Dermis blood vessel endothelial cell (primary cell): Measurements from ENCODE around the gene CSMD2. TPM values are rescaled to one million over a fixed set of nuclear protein-coding genes. Genes with fewer than 3 reads are reported as not detected.

Source experiments
- DNase-seq: peaks from one replicate; pipeline ENCODE4 v3.0.0; 2010
- total RNA-seq: library from RNA; depleted of rRNA; stranded (reverse); fragments of >200 nt; gene quantifications from 2 replicates; pipeline ENCODE4 v1.2.3, GENCODE V29; 2014

CSMD2 gene
- total RNA-seq, 1 donor from 2014 or later, result under 0.01 TPM

DNA sequence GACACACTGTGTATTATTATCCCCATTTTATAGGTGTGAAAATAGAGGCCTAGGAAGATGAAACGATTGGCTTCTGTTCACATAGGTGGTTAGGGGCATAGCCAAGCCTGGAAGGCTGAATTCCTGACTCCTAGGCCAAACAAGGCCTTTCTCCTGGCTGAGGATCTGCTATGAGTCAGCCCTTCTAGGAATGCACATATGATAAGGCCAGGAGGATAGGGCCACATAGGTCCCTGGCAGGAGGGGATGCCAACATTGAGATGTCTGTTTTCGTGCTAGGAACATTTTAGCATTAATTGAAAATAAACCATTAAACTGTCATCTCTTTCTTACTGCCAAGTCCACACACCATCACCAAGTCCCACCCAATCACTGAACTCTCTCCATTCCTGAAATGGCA lies 9.2 kb downstream of the CSMD2 start:
- no peak for DNase-seq

DNA sequence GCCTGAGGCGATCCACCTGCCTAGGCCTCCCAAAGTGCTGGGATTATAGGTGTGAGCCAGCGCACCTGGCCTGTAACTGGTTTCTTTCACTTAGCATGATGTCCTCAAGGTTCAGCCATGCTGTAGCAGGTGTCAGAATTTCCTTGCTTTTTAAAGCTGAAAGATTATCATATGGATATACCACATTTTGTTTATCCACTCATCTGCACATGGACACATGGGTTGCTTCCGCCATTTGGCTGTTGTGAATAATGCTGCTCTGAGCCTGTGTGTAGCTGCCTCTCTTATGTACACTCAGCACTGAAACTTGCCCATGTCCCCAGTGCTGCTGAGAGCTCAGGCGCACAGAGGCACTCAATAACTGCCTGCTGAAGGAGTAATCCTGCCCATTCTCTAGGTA lies 11.8 kb downstream of the CSMD2 start:
- no peak for DNase-seq

DNA sequence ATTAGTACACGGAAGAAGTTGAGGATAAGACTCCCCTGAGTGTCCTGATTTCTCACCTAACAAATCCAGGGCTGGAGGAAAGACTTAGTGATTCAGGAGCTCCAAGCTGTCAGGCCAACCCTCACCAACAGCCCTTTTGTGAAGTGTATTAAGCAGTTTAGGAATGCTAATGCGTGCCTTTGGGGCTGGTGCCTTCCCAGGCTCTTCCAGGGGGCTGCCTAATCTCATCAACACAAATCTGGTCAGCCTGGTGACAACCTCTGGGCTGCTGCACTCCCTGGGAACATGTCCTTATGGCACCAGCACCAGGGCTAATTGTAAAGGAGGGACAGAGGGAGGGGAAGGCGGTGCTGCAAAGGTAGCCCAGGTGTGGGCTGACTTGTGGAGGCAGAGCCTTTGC lies 15.5 kb downstream of the CSMD2 start:
- no peak for DNase-seq

DNA sequence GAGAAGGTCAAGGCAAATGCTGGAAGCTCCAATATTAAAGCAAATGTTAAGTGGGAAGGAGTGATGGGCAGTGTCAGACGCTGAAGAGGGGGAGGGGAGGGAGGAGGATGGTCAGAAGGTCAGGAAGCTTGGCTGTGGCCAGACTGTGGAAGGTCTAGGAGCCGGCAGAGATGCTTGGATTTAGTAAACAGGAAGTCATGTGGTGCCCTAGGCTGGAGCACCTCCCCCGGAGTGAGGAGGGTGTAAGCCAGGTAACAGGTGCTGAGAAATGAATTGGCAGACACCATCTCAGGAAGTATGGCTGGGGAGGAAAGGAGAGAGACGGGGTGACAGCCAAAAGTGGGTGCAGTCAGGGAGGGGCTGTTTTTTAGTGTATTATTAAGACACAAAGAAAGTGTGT lies 17.7 kb downstream of the CSMD2 start:
- no peak for DNase-seq

DNA sequence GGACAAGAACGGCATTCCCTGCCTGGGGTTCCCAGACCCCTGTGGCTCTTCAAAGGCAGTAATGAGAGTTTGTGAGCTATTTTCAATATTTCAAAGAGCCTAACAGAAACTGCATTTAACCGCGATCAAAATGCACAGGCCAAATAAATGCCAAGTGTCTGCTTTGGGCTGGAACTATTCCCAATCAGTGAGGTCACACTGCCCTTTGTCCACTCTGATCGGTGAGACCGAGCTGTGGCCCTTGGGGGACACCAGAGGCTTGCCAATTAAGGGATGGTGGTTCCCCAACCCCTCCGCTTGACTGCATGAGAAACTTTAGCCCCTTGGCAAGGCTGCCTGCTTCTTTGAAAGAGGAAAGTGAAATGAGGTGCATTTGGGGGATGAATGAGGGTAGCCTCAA lies 20.3 kb downstream of the CSMD2 start:
- DNase-seq, result no peak

DNA sequence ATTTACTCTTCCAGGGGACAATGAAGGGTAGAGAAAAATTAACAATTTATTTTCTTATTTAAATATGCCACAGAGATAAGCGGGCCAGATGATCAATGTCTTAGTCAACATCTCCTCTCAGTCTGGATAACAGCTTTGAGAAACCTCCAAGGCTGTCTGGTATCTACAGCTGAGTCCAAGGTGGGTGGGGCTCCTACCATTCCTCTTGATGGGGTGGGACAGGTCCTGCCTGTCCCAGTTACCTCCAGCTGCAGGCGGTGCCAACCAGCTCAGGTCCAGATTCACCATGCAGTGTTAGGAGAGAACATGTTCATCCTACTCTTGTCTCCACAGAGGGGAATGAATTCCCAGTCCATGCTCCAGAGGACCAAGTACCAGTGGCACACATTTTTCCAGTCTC lies 21.1 kb downstream of the CSMD2 start:
- no peak for DNase-seq

DNA sequence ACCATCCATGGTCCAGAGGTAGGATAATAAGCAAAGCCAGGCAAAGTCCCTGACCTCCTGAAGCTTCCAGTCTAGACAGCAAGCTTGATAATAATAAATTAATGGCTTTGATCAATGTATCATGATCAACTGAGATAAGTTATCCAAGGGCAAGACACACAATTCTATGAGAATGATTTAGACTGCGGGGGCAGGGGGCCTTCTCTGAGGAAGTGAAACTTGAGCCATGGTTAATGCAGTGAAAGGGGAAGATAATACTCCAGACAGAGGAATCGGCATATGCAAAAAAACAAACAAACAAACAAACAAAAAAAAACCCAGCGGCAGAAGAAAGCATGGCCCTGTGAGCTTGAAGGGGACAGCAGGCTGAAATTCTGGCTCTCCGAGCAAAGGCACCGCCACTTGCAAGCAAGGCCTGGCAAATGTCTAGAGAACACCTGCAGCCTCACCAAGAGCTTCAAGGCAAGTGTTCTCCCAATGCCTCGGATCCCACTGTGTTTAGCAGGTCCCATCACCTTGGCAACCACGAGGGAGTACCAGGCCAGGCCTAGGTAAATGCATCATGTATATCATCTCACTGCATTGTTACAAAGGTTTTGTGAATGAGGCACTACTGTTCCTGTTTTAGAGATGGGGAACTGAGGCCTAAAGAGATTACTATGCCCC lies 24.9 kb downstream of the CSMD2 start:
- no peak for DNase-seq

DNA sequence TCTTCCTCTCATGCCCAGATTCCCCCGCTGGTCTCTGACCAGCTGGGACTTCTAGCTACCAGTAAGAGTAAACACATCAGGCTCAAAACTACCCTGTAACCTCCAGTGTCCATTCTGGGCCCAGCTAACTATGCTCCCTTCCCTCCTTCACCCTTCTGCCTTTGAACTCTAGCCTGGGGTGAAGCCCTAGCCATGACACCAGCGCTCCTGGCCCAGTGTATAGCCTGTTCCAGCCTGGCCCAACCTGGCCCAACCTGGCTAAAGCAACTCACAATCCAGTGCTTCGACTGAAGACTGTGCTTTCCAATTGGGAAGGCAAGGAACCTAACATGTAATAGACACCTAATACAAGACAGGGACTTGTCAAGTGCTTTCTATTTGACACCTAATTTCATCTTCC lies 27.6 kb downstream of the CSMD2 start:
- DNase-seq, result no peak

DNA sequence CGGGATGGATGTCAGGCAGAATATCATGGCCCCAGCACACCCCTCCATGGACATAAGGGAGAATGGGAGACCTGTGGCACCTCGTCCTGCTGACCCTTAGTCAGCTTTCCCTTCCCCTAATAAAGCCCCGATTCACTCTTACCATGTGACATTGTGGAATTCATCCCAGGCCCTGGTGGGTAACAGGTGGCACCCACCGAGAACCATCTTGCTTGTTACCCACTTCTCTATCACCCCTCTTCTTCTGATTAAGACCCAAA lies 32.9 kb downstream of the CSMD2 start:
- DNase-seq, result no peak

DNA sequence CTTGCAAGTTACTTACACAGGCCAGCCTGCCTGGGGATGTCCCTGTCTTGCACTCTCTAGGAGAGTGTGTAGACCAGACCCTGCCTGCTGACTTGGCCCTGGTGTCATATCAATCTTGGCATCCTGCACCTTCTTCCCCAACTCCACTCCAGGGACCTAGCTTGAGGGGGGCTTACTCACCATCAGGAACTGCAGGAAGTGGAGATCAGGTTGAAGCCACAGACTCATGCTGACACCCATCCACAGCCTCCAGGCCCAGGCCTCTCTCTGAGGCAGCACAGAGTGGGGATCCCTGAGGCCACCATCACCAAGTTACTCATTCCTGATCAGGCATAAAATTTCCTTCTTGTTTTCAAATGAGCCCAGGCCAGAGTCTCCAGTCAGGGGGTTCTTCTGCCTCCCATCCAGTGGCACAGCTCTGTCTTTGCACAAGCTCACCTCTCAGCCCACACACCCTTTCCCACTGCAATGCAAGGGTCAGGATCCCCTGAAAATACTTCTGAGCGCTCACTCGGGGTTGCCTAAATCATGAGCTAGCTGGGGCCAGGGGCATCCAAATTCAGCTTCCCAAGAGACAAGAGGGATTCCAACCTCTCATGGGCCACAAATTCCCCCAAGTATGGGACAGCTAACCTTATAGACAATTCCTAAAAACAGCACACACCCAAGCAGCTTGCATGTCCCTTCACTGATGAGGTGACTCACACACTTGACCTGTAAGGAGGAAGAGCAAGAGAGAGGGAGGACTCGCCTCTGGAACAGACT lies 33.5 kb downstream of the CSMD2 start:
- no peak for DNase-seq

DNA sequence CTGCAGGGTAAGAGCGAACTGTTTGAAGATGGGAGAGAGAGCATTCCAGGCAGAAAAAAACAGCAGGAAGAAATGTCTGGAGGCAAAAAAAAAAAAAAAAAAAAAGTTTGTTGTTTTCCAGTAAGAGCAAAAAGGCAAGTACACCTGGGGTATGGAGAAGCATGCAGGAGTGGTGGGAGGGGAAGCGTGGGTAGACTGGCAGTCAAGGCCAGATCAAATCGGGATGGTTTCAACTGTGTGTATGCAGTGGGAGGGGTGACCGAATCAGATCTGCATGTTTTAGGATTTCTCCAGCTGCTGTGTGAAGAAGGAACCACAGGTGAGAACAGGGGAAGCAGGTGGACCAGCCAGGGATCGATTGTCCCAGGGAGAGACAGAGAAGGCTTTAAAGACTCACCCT lies 34.7 kb downstream of the CSMD2 start:
- DNase-seq, result no peak

DNA sequence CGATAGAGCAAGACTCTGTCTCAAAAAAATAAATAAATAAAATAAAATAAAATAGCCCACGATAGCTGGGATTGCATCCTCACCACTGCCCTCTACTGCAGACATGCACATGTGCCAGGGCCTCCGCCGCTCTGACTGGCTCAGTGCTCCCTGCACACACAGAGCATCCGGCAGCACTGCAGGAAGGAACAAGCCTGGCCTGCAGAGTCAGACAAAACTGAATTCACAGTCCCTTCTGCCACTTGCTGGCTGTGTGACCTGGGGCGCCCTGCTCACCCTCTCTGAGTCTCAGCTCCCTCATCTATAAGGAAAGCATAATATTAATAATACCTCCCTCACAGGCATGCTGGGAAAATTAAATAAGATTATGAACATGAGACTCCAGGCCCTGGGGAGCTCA lies 35.4 kb downstream of the CSMD2 start:
- DNase-seq, result no peak

DNA sequence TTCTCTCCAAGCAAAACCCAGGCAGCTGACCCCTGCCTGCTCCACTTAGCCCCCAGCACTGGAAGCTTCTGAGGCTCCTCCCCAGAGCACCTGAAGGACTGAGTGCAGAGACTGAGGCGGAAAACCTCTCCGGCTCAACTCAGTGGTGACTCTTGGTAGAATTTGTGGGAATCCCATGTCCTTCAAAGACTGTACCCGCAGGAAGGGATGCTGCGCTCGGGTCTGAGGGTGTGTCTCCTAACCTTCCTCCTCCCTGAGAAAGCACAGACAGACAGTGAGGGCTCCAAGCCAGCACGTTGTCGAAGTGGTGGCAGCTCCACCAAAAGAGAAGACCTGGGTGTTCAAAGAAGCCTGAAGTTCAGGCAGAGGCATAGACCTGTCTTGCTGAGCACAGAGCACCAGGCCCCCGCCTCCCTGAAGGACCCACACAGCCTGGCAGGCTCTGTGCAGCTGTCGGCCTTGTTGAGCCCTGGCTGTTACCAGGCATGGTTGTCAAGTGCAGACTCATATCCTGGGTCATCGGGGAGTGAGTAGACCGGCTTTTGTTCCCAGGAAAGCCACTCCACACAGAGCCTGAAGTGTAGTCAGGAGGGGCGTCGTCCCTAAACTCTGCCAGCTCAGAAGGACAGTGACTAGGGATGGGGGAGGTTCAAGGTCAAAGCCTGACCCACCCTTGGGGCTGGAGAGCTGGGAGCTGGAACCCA lies 36.7 kb downstream of the CSMD2 start:
- no peak for DNase-seq

DNA sequence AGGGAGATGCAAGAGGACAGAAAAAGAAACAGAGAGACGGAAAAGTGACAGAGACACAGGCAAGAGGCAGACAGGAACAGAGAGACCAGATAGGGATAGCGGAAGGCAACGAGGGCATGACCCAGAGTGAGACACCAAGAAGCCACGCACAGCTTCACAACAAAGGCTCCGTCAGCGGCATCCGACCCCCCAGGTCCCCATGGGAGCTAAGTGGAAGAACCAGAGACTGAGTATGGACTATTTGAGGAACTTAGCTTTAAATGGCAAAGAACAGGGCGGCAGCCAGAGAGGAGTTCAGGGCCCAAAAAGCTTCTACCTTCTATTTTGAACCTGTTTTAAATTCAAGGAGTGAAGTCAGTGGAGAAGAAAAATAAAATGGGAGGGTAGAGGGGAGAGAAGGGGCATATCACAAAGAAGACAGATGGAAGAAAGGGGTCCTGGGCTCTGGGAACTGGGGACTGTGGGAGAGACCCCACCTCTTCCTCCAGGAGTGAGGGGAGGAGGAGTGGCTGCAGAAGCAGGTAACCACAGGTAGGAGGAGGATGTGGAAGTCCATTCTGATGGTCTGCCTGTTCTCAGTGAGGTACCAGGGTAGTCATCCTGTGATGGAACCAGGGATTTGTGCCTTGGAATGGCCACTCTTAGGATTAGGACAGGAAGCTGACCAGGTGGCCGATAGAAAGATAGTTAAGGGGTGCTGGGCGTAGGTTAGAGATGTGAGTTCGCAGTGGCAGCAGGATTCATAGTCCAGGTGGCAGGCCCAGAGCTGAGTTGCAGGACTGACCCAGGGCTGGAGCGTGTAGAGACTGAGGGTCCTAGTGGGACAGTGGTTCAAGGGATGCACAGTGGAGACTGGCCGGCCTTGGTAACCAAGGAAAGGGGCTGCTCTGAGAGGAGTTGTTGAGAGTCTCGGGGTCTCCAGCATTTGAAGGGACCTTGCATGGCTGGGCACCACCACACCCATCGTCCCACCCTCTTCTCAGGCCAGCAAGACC lies 37.7 kb downstream of the CSMD2 start:
- no peak for DNase-seq

DNA sequence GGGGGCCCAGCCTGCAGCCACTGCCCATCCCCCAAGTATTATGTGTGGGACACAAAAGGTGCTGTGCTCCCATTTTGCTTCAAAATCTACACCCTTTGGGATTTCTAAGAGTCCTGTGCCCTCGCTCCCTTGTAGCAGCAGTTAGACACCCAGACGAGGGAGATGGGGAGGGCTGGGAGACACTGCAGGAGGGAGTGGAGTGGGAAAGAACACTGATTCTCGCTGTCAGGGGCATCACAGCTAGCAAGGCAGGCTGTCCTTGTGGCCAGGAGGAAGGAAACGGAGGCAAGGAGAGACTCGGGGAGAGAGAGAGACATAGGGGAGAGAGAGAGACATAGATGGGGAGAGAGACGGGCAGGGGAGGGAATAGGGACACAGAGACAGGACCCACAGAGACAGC lies 38.5 kb downstream of the CSMD2 start:
- no peak for DNase-seq

DNA sequence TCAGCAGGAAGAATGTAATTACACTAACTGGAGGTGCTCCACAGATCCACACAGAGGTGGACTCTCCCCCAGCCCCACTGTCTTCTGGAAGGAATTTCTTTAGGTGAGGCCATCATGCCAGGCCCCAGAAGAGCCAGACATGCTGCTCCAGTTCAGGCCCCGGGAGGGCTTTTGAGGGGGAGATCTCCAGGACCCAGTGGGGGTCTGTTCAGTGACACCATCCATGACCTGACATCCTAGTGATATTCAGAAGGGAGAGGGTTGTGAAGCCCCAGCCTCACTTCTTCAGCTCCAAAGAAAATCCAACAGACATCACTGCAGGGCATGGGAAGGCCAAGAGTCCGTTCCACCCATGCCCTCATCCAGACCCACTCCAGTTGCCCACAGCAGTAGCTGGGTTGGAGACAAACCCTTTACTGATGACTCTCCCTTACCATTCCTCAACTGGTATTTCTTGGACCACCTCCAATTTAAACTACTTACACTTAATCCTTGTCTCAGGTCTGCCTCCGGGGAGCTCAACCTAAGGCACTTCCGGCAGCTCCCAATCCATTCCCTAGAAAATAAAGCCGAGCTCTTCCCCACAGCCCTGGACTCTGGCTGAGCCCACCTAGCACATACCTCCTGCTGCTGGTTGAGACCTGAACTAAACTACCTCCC lies 39.2 kb downstream of the CSMD2 start:
- DNase-seq, result no peak

DNA sequence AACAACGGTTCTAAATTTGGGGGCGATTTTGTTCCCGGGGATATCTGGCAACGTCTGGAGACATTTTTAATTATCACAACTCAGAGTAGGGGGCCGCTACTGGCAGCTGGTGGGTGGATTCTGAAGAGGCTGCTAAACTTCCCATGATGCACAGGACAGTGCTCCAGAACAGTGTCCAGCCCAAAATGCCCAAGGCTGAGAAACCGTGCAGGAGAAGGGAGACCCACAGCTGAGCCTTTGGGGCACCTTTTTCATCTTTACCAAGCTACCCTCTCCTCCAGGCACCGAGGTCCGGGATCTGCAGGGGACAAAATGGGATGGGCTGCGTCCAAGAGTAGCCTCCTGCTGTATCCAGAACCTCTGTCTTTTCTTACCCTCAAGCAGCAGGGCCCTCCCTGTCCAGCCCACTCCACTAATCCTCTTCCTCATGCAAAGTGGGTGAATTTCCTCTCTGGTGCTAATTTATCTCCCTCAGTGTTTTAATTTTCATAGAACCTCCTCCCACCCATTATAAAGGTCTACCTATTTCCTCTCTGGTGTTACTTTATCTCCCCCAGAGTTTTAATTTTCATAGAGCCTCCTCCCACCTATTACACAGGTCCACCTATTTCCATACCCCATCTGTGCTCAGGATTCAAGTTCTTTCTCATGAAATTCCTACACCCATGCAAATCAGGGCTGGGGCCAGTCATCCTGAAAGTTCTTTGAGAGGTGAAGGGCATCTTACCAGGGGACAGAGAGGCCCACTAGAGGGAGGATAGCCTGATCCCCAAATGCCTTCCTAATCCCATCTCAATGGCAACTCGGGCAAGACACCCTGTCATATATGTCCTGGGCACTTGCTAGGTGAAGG lies 42.7 kb downstream of the CSMD2 start:
- no peak for DNase-seq

DNA sequence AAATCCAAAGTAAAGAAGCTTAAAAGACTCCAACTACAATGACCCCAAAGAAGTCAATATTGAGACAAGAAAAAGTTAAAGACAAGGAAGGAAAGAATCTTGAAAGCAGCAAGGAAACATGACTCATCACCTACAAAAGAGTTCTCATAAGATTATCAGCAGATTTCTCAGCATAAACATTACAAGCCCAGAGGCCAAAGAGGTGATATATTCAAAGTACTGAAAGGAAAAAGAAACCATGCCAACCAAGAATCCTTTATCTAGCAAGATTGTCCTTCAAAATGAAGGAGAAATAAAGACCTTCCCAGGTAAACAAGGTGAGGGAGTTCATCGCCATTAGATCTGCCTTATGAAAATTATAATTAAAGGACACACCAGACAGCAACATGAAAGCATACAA lies 49.8 kb downstream of the CSMD2 start:
- DNase-seq, result no peak

DNA sequence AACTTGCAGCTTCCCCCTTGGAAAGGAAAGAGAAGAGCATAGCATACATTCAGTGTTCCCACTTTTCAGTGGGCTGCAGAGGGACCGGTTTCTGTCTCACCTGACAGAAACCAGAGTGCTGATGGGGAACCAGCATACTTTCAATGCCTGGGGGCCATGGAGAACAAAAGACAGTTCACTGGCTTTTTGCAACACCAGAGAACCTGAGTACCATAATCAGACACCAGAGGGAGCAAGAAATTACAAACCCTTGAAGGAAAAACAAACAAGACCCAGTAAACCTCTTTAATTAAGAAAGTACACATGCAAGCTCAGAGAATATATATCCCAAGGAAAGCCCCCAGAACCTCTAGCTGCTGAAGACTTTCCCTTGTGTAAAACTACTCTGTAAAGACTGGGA lies 51.1 kb downstream of the CSMD2 start:
- DNase-seq, result peak; percentile 10

DNA sequence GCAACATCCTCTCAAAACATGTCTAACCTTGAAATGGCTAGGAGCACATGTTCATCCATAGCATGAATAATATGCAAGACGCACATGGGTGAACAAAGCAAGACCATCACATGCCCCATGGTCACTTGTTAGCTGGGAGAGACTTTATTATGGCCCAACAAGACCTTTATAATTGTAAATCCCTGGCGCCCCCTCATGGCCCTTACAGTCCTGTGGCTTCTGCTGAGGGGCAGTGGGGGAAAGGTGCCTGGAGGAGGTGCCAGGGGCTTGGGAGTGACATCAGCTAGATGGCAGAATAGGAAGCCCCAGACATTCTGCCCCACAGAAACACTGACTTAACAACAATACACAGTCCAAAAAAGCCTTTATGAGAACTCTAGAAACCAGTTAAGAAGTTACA lies 51.7 kb downstream of the CSMD2 start:
- no peak for DNase-seq

DNA sequence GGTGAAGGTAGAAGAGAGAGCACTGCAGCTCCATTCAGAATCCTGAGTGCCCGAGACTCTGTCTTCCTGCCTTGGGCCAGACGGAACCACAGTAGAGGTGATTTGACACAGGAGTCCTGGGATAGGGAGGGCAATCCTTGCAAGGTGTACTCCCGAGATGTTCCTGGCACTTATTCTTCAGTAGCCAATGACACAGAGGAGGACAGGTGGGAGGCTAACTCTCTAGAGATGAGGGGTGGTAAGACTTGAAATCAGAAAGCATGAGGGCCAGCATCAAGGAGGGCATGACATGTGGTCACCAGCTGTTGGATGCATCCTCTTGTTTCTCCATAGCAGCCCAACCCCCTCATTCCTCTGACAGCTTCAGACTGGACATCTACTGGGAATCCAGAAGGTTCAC lies 56.3 kb downstream of the CSMD2 start:
- no peak for DNase-seq

DNA sequence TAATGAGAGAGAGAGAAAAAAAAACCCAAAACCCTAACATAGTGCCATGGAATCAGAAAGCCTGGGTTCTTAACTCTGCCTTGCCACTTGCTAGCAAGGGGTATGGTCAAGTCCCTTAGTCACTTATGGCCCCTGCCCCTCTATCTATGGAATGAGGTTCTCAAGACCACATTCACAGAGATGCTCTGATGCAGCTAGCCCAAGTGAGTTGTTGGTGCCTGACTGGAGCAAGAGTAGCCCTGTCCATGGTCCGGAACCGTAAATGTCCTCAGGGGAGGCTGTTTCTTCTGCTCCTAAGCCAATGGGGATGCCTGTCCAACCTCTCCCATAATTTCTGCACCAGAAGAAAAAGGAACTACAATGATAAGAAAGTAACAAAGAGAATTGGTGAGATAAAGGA lies 56.8 kb downstream of the CSMD2 start:
- no peak for DNase-seq
